H1 (cell line): ENCODE results near the gene TRAK1. TPM values are rescaled to one million over a fixed set of nuclear protein-coding genes. Genes with fewer than 3 reads are reported as not detected.

Experiments used
- CTCF ChIA-PET: fragments of 300-600 bp; sonication (Branson Sonifier 250); formaldehyde crosslinking; loops from one replicate; lab custom pipeline; 2021; ENCODE audit not compliant: partially characterized antibody; lab: Charles Lee
- POLR2A ChIA-PET: fragments of 300-600 bp; sonication (Branson Sonifier 250); formaldehyde crosslinking; loops from one replicate; lab custom pipeline; 2021; ENCODE audit warnings: inconsistent platforms; ENCODE audit not compliant: partially characterized antibody; lab: Charles Lee
- DNase-seq, 2 experiments: peaks; one replicate each; pipeline versions ENCODE4 v3.0.0 to v3.0.0-alpha.2; 2010 to 2022; ENCODE audit warnings: low spot score in 2 of 2, low read depth in 1 of 2, mixed read lengths in 1 of 2
- FAIRE-seq: peaks from 2 replicates; lab custom pipeline; 2011; peaks lifted over from hg19 to GRCh38; lab: Jason Lieb, UNC
- H2AFZ ChIP-seq: 2 replicates; pipeline ENCODE4 v1.8.1; 2012; ENCODE audit warnings: low read length, inconsistent platforms
- H2AK5ac ChIP-seq: 2 replicates; pipeline ENCODE4 v1.6.1; 2013; ENCODE audit warnings: low read depth, low read length
- H2BK120ac ChIP-seq: replicated peaks from 2 replicates; pipeline ENCODE3; 2013; ENCODE audit warnings: low read depth, low read length, inconsistent platforms
- H2BK12ac ChIP-seq: 2 replicates; pipeline ENCODE4 v1.6.1; 2013; ENCODE audit warnings: low read depth, low read length
- H2BK15ac ChIP-seq: 2 replicates; pipeline ENCODE4 v1.6.1; 2013; ENCODE audit warnings: low read length
- H2BK20ac ChIP-seq: 2 replicates; pipeline ENCODE4 v1.6.1; 2013; ENCODE audit warnings: low read length
- H2BK5ac ChIP-seq: 2 replicates; pipeline ENCODE4 v1.6.1; 2013; ENCODE audit warnings: low read depth, low read length
- H3K14ac ChIP-seq: 2 replicates; pipeline ENCODE4 v1.6.1; 2013; ENCODE audit warnings: inconsistent platforms; ENCODE audit not compliant: insufficient read length
- H3K18ac ChIP-seq: 2 replicates; pipeline ENCODE4 v1.6.1; 2013; ENCODE audit warnings: low read length; ENCODE audit errors: extremely low read depth
- H3K23ac ChIP-seq: 2 replicates; pipeline ENCODE4 v1.6.1; 2013; ENCODE audit warnings: inconsistent platforms; ENCODE audit not compliant: insufficient read length
- H3K23me2 ChIP-seq: 2 replicates; pipeline ENCODE4 v1.6.1; 2013; ENCODE audit warnings: low read depth, low read length
- H3K27ac ChIP-seq: 2 replicates; pipeline ENCODE4 v1.6.1; 2011; ENCODE audit warnings: low read depth, low read length, inconsistent platforms
- H3K27me3 ChIP-seq, 4 experiments: replicated peaks in 1 of 4; 1 replicate in 1 of 4; 2 replicates in 3 of 4; pipeline versions ENCODE4 v1.6.1 to v1.8.1; 2011 to 2013; ENCODE audit warnings: low read length in 3 of 4, mild to moderate bottlenecking in 3 of 4, inconsistent platforms in 2 of 4, mixed read lengths in 2 of 4, moderate library complexity in 1 of 4; ENCODE audit not compliant: control insufficient read depth in 3 of 4, insufficient read depth in 3 of 4; ENCODE audit errors: extremely low read depth in 1 of 4
- H3K36me3 ChIP-seq, 4 experiments: 2 replicates each; pipeline versions ENCODE4 v1.6.1 to v1.8.1; 2011 to 2013; ENCODE audit warnings: mild to moderate bottlenecking in 4 of 4, low read length in 3 of 4, moderate library complexity in 2 of 4, control low read depth in 1 of 4, inconsistent platforms in 1 of 4; ENCODE audit not compliant: insufficient read depth in 4 of 4, control insufficient read depth in 2 of 4
- H3K4ac ChIP-seq: replicated peaks from 2 replicates; pipeline ENCODE3; 2013; ENCODE audit warnings: low read length, low read depth, mixed read lengths, inconsistent platforms; ENCODE audit not compliant: insufficient read length
- H3K4me1 ChIP-seq, 4 experiments: replicated peaks in 1 of 4; 1 replicate in 1 of 4; 2 replicates in 3 of 4; pipeline versions ENCODE4 v1.6.1 to v1.8.1; 2011 to 2013; ENCODE audit warnings: low read length in 3 of 4, inconsistent platforms in 2 of 4, mixed read lengths in 1 of 4; ENCODE audit not compliant: insufficient read depth in 4 of 4, control insufficient read depth in 3 of 4
- H3K4me2 ChIP-seq, 2 experiments: 2 replicates each; pipeline versions ENCODE4 v1.6.1 to v1.8.1; 2011 to 2013; ENCODE audit warnings: low read depth in 2 of 2, low read length in 2 of 2, control low read depth in 1 of 2, inconsistent platforms in 1 of 2, mild to moderate bottlenecking in 1 of 2; ENCODE audit not compliant: insufficient read depth in 1 of 2
- H3K4me3 ChIP-seq, 4 experiments: fragments of 200-600, 300-600 bp in 1 of 4; sonication (generic), shearing (Covaris generic), sonication (Bioruptor Twin) in 1 of 4; 2 replicates each; pipeline versions ENCODE4 v1.5.1 to v1.8.1; 2011 to 2016; ENCODE audit warnings: low read length in 4 of 4, low read depth in 3 of 4, control low read depth in 2 of 4, inconsistent platforms in 2 of 4, mild to moderate bottlenecking in 2 of 4, mixed read lengths in 1 of 4, moderate library complexity in 1 of 4; ENCODE audit not compliant: insufficient read depth in 2 of 4; ENCODE audit errors: extremely low read depth in 1 of 4
- H3K56ac ChIP-seq: replicated peaks from 2 replicates; pipeline ENCODE3; 2013; ENCODE audit warnings: low read depth, mild to moderate bottlenecking, mixed read lengths, low read length, inconsistent platforms; ENCODE audit not compliant: insufficient read length
- H3K79me1 ChIP-seq: 2 replicates; pipeline ENCODE4 v1.6.1; 2013; ENCODE audit warnings: low read depth, low read length, control low read depth
- H3K79me2 ChIP-seq, 2 experiments: 2 replicates each; pipeline versions ENCODE4 v1.6.1 to v1.8.1; 2012 to 2013; ENCODE audit warnings: low read length in 2 of 2, mild to moderate bottlenecking in 2 of 2, inconsistent platforms in 1 of 2; ENCODE audit not compliant: insufficient read depth in 2 of 2, control insufficient read depth in 1 of 2
- H3K9ac ChIP-seq, 4 experiments: replicated peaks in 1 of 4; 1 replicate in 1 of 4; 2 replicates in 3 of 4; pipeline versions ENCODE4 v1.6.1 to v1.8.1; 2011 to 2013; ENCODE audit warnings: low read depth in 3 of 4, low read length in 3 of 4, control low read depth in 2 of 4, mild to moderate bottlenecking in 2 of 4, moderate library complexity in 2 of 4, inconsistent platforms in 1 of 4; ENCODE audit errors: extremely low read depth in 1 of 4
- H3K9me3 ChIP-seq, 2 experiments: 2 replicates each; pipeline versions ENCODE4 v1.6.1 to v1.8.1; 2012 to 2013; ENCODE audit warnings: mild to moderate bottlenecking in 2 of 2, moderate library complexity in 2 of 2, control low read depth in 1 of 2, inconsistent platforms in 1 of 2, low read depth in 1 of 2, low read length in 1 of 2, mixed read lengths in 1 of 2; ENCODE audit not compliant: insufficient read depth in 2 of 2
- H4K20me1 ChIP-seq, 2 experiments: replicated peaks in 1 of 2; 2 replicates each; pipeline versions ENCODE3 to v1.8.1; 2011 to 2013; ENCODE audit warnings: inconsistent platforms in 2 of 2, low read length in 2 of 2, mild to moderate bottlenecking in 1 of 2; ENCODE audit not compliant: insufficient read depth in 2 of 2, control insufficient read depth in 1 of 2
- H4K5ac ChIP-seq: 2 replicates; pipeline ENCODE4 v1.6.1; 2013; ENCODE audit warnings: low read length, low read depth, mixed read lengths, inconsistent platforms; ENCODE audit not compliant: insufficient read length
- H4K8ac ChIP-seq: 2 replicates; pipeline ENCODE4 v1.8.0; 2013; ENCODE audit warnings: mild to moderate bottlenecking, moderate library complexity, low read length, inconsistent platforms; ENCODE audit not compliant: insufficient read depth; ENCODE audit errors: extremely low read depth
- H4K91ac ChIP-seq: replicated peaks from 2 replicates; pipeline ENCODE3; 2013; ENCODE audit warnings: low read length, mixed read lengths, inconsistent platforms; ENCODE audit not compliant: insufficient read length
- EP300 ChIP-seq, 2 experiments: IDR thresholded peaks; 1 replicate in 1 of 2; 2 replicates in 1 of 2; pipeline ENCODE4 v1.6.1; 2011 to 2012; ENCODE audit warnings: low read depth in 2 of 2, low read length in 2 of 2, mild to moderate bottlenecking in 2 of 2, borderline replicate concordance in 1 of 2, inconsistent platforms in 1 of 2, moderate library complexity in 1 of 2
- SUZ12 ChIP-seq: fragments of 200-600 bp; sonication (generic); IDR thresholded peaks from 2 replicates; pipeline ENCODE4 v1.6.1; 2012; ENCODE audit warnings: mild to moderate bottlenecking, inconsistent platforms, low read length, moderate library complexity, mixed read lengths
- WGBS, 2 experiments: shearing (Covaris generic) in 1 of 2; methylation state at CpG; one replicate each; pipeline versions ENCODE4 v1.1.6 to v1.1.7; 2013 to 2015; ENCODE audit warnings: low lambda C conversion rate in 2 of 2, mixed read lengths in 2 of 2, inconsistent platforms in 1 of 2, low coverage in 1 of 2, missing lambda C conversion rate in 1 of 2; ENCODE audit not compliant: insufficient replicate concordance in 2 of 2, insufficient coverage in 1 of 2, insufficient read length in 1 of 2; ENCODE audit errors: extremely low coverage in 1 of 2, missing lambda C conversion rate in 1 of 2; 5-methylcytosine and 5-hydroxymethylcytosine counted together
- polyA plus RNA-seq, 7 experiments: library from polyadenylated mRNA; depleted of rRNA in 3 of 7; stranded (reverse) in 5 of 7; unstranded in 2 of 7; fragments of >200 nt in 5 of 7; fragments of 200-250 nt in 2 of 7; gene quantifications; 1 replicate in 5 of 7; 2 replicates in 1 of 7; 4 replicates in 1 of 7; pipeline versions ENCODE4 v1.2.1 to v1.2.3, GENCODE V29; 2011 to 2013; ENCODE audit warnings: missing spikeins in 2 of 7, mixed read lengths in 2 of 7
- total RNA-seq: library from RNA; stranded (reverse); fragmentation: NEBNext Ultra II Directional; extraction: Animal tissue kit (Norgen Biotek cat#: 25700); gene quantifications from 2 replicates; pipeline ENCODE4 v1.2.1, GENCODE V29; 2021

Gene TRAK1
- total and polyA plus RNA-seq, 2 of the 8 experiments (the other 6 are each of a cell fraction or from before 2014, with no cell fraction given) = 21.3 to 32.7 TPM

DNA sequence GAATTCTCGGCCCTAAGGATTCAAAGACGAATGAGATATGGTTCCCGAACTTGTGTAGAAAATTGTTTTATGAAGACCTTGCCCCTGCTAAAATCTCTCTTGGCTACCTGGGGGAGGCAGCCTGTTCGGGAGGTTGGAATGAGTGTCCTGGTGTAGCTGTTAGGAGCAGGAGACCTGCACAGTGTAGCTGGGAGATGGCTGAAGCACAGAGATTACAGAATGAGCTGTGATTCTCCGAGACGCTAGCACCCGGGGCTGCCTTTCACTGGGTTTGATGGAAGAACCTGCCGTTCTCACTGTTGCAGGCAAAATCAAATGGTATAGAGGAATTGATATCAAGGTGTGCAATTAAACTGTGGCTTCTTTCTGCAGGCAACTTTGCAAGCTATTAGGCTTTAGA is 68.0 kb downstream of the TRAK1 start:
- peaks cover 0 to 6% (median 4%) of the 10 kb centered on the region in 4 experiments; a peak in 4 of 7 replicates for H3K4me1 ChIP-seq

More for the DNA sequence above, 68.0 kb downstream of the TRAK1 start:
- H4K20me1 ChIP-seq = no peaks in the 10 kb centered on the region
- H2BK12ac ChIP-seq = no peak overlapping the region
- no peak overlapping the region for H3K18ac ChIP-seq
- H3K27me3 ChIP-seq = no peaks in the 10 kb centered on the region
- H3K14ac ChIP-seq = no peak overlapping the region
- no peak overlapping the region for H2BK20ac ChIP-seq
- no peak overlapping the region for H4K5ac ChIP-seq
- H2AK5ac ChIP-seq = no peak overlapping the region
- H3K56ac ChIP-seq = no peak overlapping the region
- H3K23me2 ChIP-seq = peaks cover 4% of the 10 kb centered on the region; the same call in 1 of the 2 replicates
- POLR2A ChIA-PET = interaction anchor here (0.9 to 1.7 kb wide), 2 partner anchors 10 to 70 kb away, joined by 3 to 4 read pairs; no protein-coding TSS in a partner anchor
- H4K8ac ChIP-seq = no peak overlapping the region
- H2BK15ac ChIP-seq = no peak overlapping the region
- no peak overlapping the region for H2BK120ac ChIP-seq
- H4K91ac ChIP-seq = no peak overlapping the region
- no peak overlapping the region for H2BK5ac ChIP-seq
- peaks cover 2 to 27% of the 10 kb centered on the region in 2 experiments; a peak in 3 of 4 replicates for H3K79me2 ChIP-seq
- FAIRE-seq = no peak
- peaks cover 4% of the 10 kb centered on the region for H3K79me1 ChIP-seq
- no peak overlapping the region for H3K27ac ChIP-seq
- no peak for DNase-seq
- no peak overlapping the region for H3K9ac ChIP-seq
- CTCF ChIA-PET = interaction anchor here (1.4 to 2.6 kb wide), 4 partner anchors 11 to 42 kb away, joined by 3 to 12 read pairs (median 6); no protein-coding TSS in a partner anchor
- H3K4ac ChIP-seq = no peak overlapping the region
- no peak overlapping the region for H2AFZ ChIP-seq
- no peaks in the 10 kb centered on the region for H3K9me3 ChIP-seq
- no peaks in the 10 kb centered on the region for H3K36me3 ChIP-seq
- no peak overlapping the region for H3K23ac ChIP-seq
- TF ChIP-seq SUZ12 (no peak), EP300 (IDR thresholded peaks at IDR 0.05; ENCODE audit: borderline replicate concordance in 1 of 2, low read depth in 2 of 2, low read length in 2 of 2) (no peak)
- 76% methylated on average over 8 of the region's 8 CpGs; no CpG with 5 or more reads in 1 of the 2 experiments for WGBS, 2 experiments
- H3K4me3 ChIP-seq = peak overlapping the region in 3 of 4 experiments; percentile 19 to 62 (median 42); a peak in 5 of 8 replicates
- peak overlapping the region; percentile 72 to 75 for H3K4me2 ChIP-seq
